B cell (primary cell): ENCODE results near the gene PER1. TPM values are rescaled to one million over a fixed set of nuclear protein-coding genes. Genes with fewer than 3 reads are reported as not detected.

Experiments used
- ATAC-seq: fragments of 200-7000 bp; cut with Tn5 transposase; one replicate; pipeline ENCODE4 v1.10.0; 2021; ENCODE audit warnings: low read depth, mild to moderate bottlenecking, moderate number of reproducible peaks, moderate library complexity
- CTCF ChIA-PET: fragments of 350-600 bp; sonication (Branson Sonifier 250); formaldehyde crosslinking; loops from one replicate; lab custom pipeline; 2021; ENCODE audit warnings: antibody characterized with exemption, inconsistent platforms; lab: Charles Lee
- POLR2A ChIA-PET: fragments of 350-600 bp; sonication (Branson Sonifier 250); formaldehyde crosslinking; loops from one replicate; lab custom pipeline; 2021; ENCODE audit warnings: antibody characterized with exemption; lab: Charles Lee
- DNase-seq: peaks from one replicate; pipeline ENCODE4 v3.0.0; 2013
- H2AFZ ChIP-seq: 2 replicates; pipeline ENCODE4 v1.6.1; 2012; ENCODE audit warnings: mild to moderate bottlenecking, low read depth, low read length; ENCODE audit not compliant: insufficient read depth, poor library complexity, severe bottlenecking
- H3K27ac ChIP-seq, 2 donors: 1 replicate in 1 of 2; 2 replicates in 1 of 2; pipeline ENCODE4 v1.5.1; 2012 to 2013; ENCODE audit warnings: low read length in 2 of 2, mild to moderate bottlenecking in 2 of 2, moderate library complexity in 1 of 2
- H3K27me3 ChIP-seq, 4 experiments: fragments of 200-600 bp in 1 of 4; sonication (generic) in 1 of 4; replicated peaks in 1 of 4; 1 replicate in 2 of 4; 2 replicates in 2 of 4; pipeline versions ENCODE4 v1.6.1 to v1.7.0; 2013 to 2016; ENCODE audit warnings: low read length in 3 of 4, mild to moderate bottlenecking in 2 of 4, mixed read lengths in 1 of 4, moderate library complexity in 1 of 4; ENCODE audit not compliant: insufficient read depth in 4 of 4, control insufficient read depth in 3 of 4; ENCODE audit errors: control extremely low read depth in 1 of 4
- H3K36me3 ChIP-seq, 2 experiments: replicated peaks in 1 of 2; 1 replicate in 1 of 2; 2 replicates in 1 of 2; pipeline versions ENCODE4 v1.6.1 to v1.7.1; 2013; ENCODE audit warnings: low read length in 1 of 2; ENCODE audit not compliant: insufficient read depth in 2 of 2, control insufficient read depth in 1 of 2; ENCODE audit errors: control extremely low read depth in 1 of 2, extremely low read depth in 1 of 2
- H3K4me1 ChIP-seq, 2 donors: fragments of 200-600 bp in 1 of 2; sonication (generic) in 1 of 2; 1 replicate in 1 of 2; 2 replicates in 1 of 2; pipeline versions ENCODE4 v1.5.1 to v1.6.1; 2013 to 2017; ENCODE audit warnings: low read length in 2 of 2; ENCODE audit not compliant: control insufficient read depth in 2 of 2, insufficient read depth in 2 of 2
- H3K4me2 ChIP-seq: replicated peaks from 2 replicates; pipeline ENCODE3; 2012; ENCODE audit warnings: mild to moderate bottlenecking, low read depth, low read length; ENCODE audit not compliant: poor library complexity, severe bottlenecking
- H3K4me3 ChIP-seq, 5 experiments: fragments of 200-600 bp in 1 of 5; sonication (generic) in 1 of 5; 1 replicate in 3 of 5; 2 replicates in 2 of 5; pipeline versions ENCODE4 v1.5.1 to v1.7.0; 2011 to 2016; ENCODE audit warnings: low read length in 4 of 5, mild to moderate bottlenecking in 4 of 5, low read depth in 2 of 5, control low read depth in 1 of 5, moderate library complexity in 1 of 5; ENCODE audit not compliant: insufficient read depth in 1 of 5; ENCODE audit errors: control extremely low read depth in 1 of 5, extremely low read depth in 1 of 5
- H3K79me2 ChIP-seq: fragments of 200-600 bp; sonication (generic); one replicate; pipeline ENCODE4 v1.6.0; 2016; ENCODE audit warnings: low read length; ENCODE audit not compliant: control insufficient read depth, insufficient read depth
- H3K9ac ChIP-seq: fragments of 200-600 bp; sonication (generic); 2 replicates; pipeline ENCODE4 v1.6.1; 2017; ENCODE audit warnings: mild to moderate bottlenecking, low read length, moderate library complexity
- H3K9me3 ChIP-seq, 3 donors: one replicate each; pipeline versions ENCODE4 v1.6.1 to v1.7.1; 2013; ENCODE audit warnings: low read length in 2 of 3; ENCODE audit not compliant: control insufficient read depth in 2 of 3, insufficient read depth in 1 of 3; ENCODE audit errors: control extremely low read depth in 1 of 3
- H4K20me1 ChIP-seq: 2 replicates; pipeline ENCODE4 v1.6.0; 2012; ENCODE audit warnings: mild to moderate bottlenecking, low read length; ENCODE audit not compliant: insufficient read depth, control insufficient read depth, poor library complexity, severe bottlenecking
- H3K27ac Mint-ChIP-seq: one replicate; pipeline ENCODE4 v1.8.0; 2021; ENCODE audit warnings: mixed read lengths
- H3K27me3 Mint-ChIP-seq: one replicate; pipeline ENCODE4 v1.8.0; 2021; ENCODE audit warnings: mixed read lengths
- H3K4me1 Mint-ChIP-seq: one replicate; pipeline ENCODE4 v1.8.0; 2021; ENCODE audit warnings: mixed read lengths
- H3K4me3 Mint-ChIP-seq: one replicate; pipeline ENCODE4 v1.8.0; 2021; ENCODE audit warnings: mixed read lengths
- H3K9me3 Mint-ChIP-seq: one replicate; pipeline ENCODE4 v1.8.0; 2022; ENCODE audit warnings: mixed read lengths; ENCODE audit not compliant: insufficient read depth
- CTCF ChIP-seq: fragments of 200-600 bp; IDR thresholded peaks from one replicate; pipeline ENCODE4 v1.8.0; 2022; ENCODE audit warnings: antibody characterized with exemption, mild to moderate bottlenecking
- EZH2 ChIP-seq: IDR thresholded peaks from 2 replicates; pipeline ENCODE4 v1.6.1; 2012; ENCODE audit warnings: borderline replicate concordance, low read depth, mild to moderate bottlenecking, moderate library complexity, low read length; ENCODE audit not compliant: insufficient read depth, poor library complexity, severe bottlenecking
- WGBS: methylation state at CpG from one replicate; pipeline ENCODE4 v1.1.5; 2013; ENCODE audit warnings: missing lambda C conversion rate; ENCODE audit not compliant: insufficient coverage; 5-methylcytosine and 5-hydroxymethylcytosine counted together
- intact Hi-C: fragments of 100-400 bp; cut with micrococcal nuclease; formaldehyde crosslinking; loops from one replicate; pipeline ENCODE4 v1.10.0; 2022
- polyA plus RNA-seq: library from polyadenylated mRNA; depleted of rRNA; stranded (reverse); fragments of >200 nt; gene quantifications from 2 replicates; pipeline ENCODE4 v1.2.3, GENCODE V29; 2012
- total RNA-seq, 2 donors: library from RNA; stranded (reverse); fragments of 120-200 nt in 1 of 2; gene quantifications; 1 replicate in 1 of 2; 2 replicates in 1 of 2; pipeline versions ENCODE4 v1.2.3 to v1.2.4, GENCODE V29; 2013 to 2022

The PER1 gene
- total and polyA plus RNA-seq, 2 donors (not counting 1 experiment from before 2014, with no cell fraction given) = 120 to 176 TPM

DNA sequence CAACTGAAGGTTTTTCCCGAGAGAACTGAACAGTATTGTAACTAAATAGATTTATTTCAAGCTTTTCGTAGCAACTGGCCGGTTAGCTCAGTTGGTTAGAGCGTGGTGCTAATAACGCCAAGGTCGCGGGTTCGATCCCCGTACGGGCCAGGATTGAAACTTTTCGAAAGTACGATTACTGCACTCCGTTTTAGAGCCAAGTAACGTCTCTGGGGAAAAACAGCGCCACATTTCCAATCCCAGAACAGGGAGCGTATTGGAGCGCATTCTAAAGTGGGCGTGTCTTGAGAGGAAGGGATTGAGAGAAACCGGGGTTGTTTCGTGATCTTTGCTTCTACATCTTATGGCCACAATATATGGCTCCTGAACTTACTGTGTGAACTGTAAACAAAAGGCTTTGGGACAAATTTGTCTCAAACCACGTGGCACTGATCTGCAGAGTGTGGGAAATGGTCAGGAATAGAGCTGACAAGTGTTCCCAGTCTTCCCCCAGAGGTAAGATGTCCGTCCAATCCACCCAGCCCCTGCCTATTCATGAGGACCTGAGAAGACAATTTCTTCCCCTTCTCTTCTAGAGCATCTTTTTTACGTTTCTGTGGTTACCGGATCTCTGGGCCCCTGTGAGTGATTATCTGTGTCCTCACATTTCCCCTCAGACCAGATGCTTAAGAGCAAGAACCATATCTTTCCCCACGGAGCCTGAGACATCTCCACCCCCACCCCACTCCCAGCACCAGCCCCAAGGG is 35.5 kb upstream of the PER1 start:
- ATAC-seq (peak; percentile 25), DNase-seq (peak; percentile 95)
- Mint-ChIP-seq H3K4me1 (peaks cover 17% of the 10 kb centered on the region), H3K9me3 (no peaks in the 10 kb centered on the region), H3K27ac (no peak overlapping the region), H3K4me3 (no peak overlapping the region), H3K27me3 (no peaks in the 10 kb centered on the region)
- 0% methylated on average over 18 of the region's 25 CpGs for WGBS
- H3K27ac ChIP-seq = peak overlapping the region; percentile 70 to 89
- ChIA-PET CTCF (interaction anchor here (0.7 to 7.6 kb wide), 18 partner anchors 9 to 113 kb away, joined by 3 to 86 read pairs (median 6); partner anchors contain the start of genes CTC1, RANGRF, SLC25A35 and TMEM107), POLR2A (interaction anchor here (0.6 to 7.8 kb wide), 10 partner anchors 12 to 107 kb away, joined by 3 to 118 read pairs (median 14); partner anchors contain the start of genes CTC1, PFAS, RANGRF and SLC25A35)
- H3K9me3 ChIP-seq = no peaks in the 10 kb centered on the region
- intact Hi-C loops = loop anchor here (1.0 kb wide), 6 partner anchors 23 to 113 kb away; partner anchors contain the start of gene AURKB
- H3K27me3 ChIP-seq = no peaks in the 10 kb centered on the region
- peak overlapping the region; percentile 92 for H3K4me2 ChIP-seq
- H3K36me3 ChIP-seq = no peaks in the 10 kb centered on the region
- H3K4me3 ChIP-seq = peak overlapping the region; percentile 68 to 87 (median 85)
- H3K4me1 ChIP-seq = peaks cover 35 to 51% of the 10 kb centered on the region in 2 donors
- H4K20me1 ChIP-seq = peaks cover 17% of the 10 kb centered on the region
- H2AFZ ChIP-seq = no peak overlapping the region
- H3K79me2 ChIP-seq = no peaks in the 10 kb centered on the region
- no peak for TF ChIP-seq CTCF
- no peak for TF ChIP-seq EZH2
- peak overlapping the region; percentile 97 for H3K9ac ChIP-seq
